Measurements from ENCODE around the gene DBET. TPM values are rescaled to one million over a fixed set of nuclear protein-coding genes. Genes with fewer than 3 reads are reported as not detected.
"Not testable (repeated sequence)": the region's sequence is repeated elsewhere in the genome, so short reads cannot be mapped to it uniquely, and the experiment has no call there.

DBET gene
- total and polyA plus RNA-seq, 2 of the 4 experiments (the other 2 are of a cell fraction) = not detected

GRCh38 chr4:190106191-190106590, 41.9 kb downstream of the DBET start:
- intact Hi-C loops (cut with micrococcal nuclease); DNase-seq; dilution Hi-C loops (cut with HindIII; ENCODE audit: low sequenced_read_pairs, unreplicated experiment); in situ Hi-C loops (cut with MboI; ENCODE audit: low sequenced_read_pairs); H3K4me1 ChIP-seq (ENCODE audit: control insufficient read depth, insufficient read depth, low read length); H3K9me1 ChIP-seq (ENCODE audit: insufficient read depth, low read length); H2AFZ ChIP-seq (replicated peaks; ENCODE audit: low read length, poor library complexity); H3K27ac ChIP-seq (ENCODE audit: insufficient read depth, low read length); H3K56ac ChIP-seq (ENCODE audit: extremely low read depth, insufficient read depth, low read length); ATAC-seq (ENCODE audit: low read depth); H2AK9ac ChIP-seq (replicated peaks; ENCODE audit: low read depth, low read length, poor library complexity); H4K5ac ChIP-seq (ENCODE audit: low read depth, low read length); H3K14ac ChIP-seq (replicated peaks; ENCODE audit: low read depth, low read length); H3K4me2 ChIP-seq (ENCODE audit: low read depth, low read length); H3K9ac ChIP-seq (ENCODE audit: low read depth, low read length); H3K23ac ChIP-seq (ENCODE audit: low read depth, low read length); H2BK20ac ChIP-seq (ENCODE audit: low read depth, low read length); H3K18ac ChIP-seq (ENCODE audit: low read depth, low read length); H3K4me3 ChIP-seq (ENCODE audit: insufficient read depth, low read depth, low read length); H4K20me1 ChIP-seq (ENCODE audit: insufficient read depth, low read length); H4K91ac ChIP-seq (ENCODE audit: insufficient read depth, low read depth, low read length); H3K27me3 ChIP-seq (ENCODE audit: control insufficient read depth, insufficient read depth, low read length); H3K4ac ChIP-seq (ENCODE audit: low read depth, low read length); H2BK120ac ChIP-seq (ENCODE audit: low read depth, low read length); H2BK5ac ChIP-seq (ENCODE audit: low read depth, low read length, poor library complexity, severe bottlenecking); BruUV-seq (replicated peaks); H2AK5ac ChIP-seq (ENCODE audit: low read depth, low read length); CTCF ChIA-PET; H3K36me3 ChIP-seq (ENCODE audit: control insufficient read depth, insufficient read depth, low read length); POLR2A ChIA-PET (ENCODE audit: unreplicated experiment); H2BK15ac ChIP-seq (ENCODE audit: low read depth, low read length); H3K79me1 ChIP-seq (ENCODE audit: low read depth in 1 of 2, low read length in 2 of 2); H4K8ac ChIP-seq (ENCODE audit: low read depth in 2 of 2, low read length in 2 of 2): not testable (repeated sequence)
- peaks cover 25% of the 10 kb centered on the region for H3K9me3 ChIP-seq (ENCODE audit: control insufficient read depth, insufficient read depth, low read length)
- no CpG with 5 or more reads among the region's 3 CpGs for WGBS, 2 experiments (ENCODE audit: extremely low coverage in 2 of 2, insufficient read length in 1 of 2)

GRCh38 chr4:190106611-190107480, 42.5 kb downstream of the DBET start:
- H2BK15ac ChIP-seq (ENCODE audit: low read depth, low read length); H3K18ac ChIP-seq (ENCODE audit: low read depth, low read length); H4K20me1 ChIP-seq (ENCODE audit: insufficient read depth, low read length); H3K36me3 ChIP-seq (ENCODE audit: control insufficient read depth, insufficient read depth, low read length); H4K8ac ChIP-seq (ENCODE audit: low read depth in 2 of 2, low read length in 2 of 2); H3K4me3 ChIP-seq (ENCODE audit: insufficient read depth, low read depth, low read length); H2AK9ac ChIP-seq (replicated peaks; ENCODE audit: low read depth, low read length, poor library complexity); H3K4me2 ChIP-seq (ENCODE audit: low read depth, low read length); H4K91ac ChIP-seq (ENCODE audit: insufficient read depth, low read depth, low read length); DNase-seq; H3K14ac ChIP-seq (replicated peaks; ENCODE audit: low read depth, low read length); BruUV-seq (replicated peaks); H3K79me1 ChIP-seq (ENCODE audit: low read depth in 1 of 2, low read length in 2 of 2); H2AK5ac ChIP-seq (ENCODE audit: low read depth, low read length); H2AFZ ChIP-seq (replicated peaks; ENCODE audit: low read length, poor library complexity); H3K23ac ChIP-seq (ENCODE audit: low read depth, low read length); H3K27me3 ChIP-seq (ENCODE audit: control insufficient read depth, insufficient read depth, low read length); H3K9me1 ChIP-seq (ENCODE audit: insufficient read depth, low read length); H3K56ac ChIP-seq (ENCODE audit: extremely low read depth, insufficient read depth, low read length); H2BK120ac ChIP-seq (ENCODE audit: low read depth, low read length); in situ Hi-C loops (cut with MboI; ENCODE audit: low sequenced_read_pairs); POLR2A ChIA-PET (ENCODE audit: unreplicated experiment); CTCF ChIA-PET; H3K4ac ChIP-seq (ENCODE audit: low read depth, low read length); H3K27ac ChIP-seq (ENCODE audit: insufficient read depth, low read length); intact Hi-C loops (cut with micrococcal nuclease); ATAC-seq (ENCODE audit: low read depth); H2BK20ac ChIP-seq (ENCODE audit: low read depth, low read length); H4K5ac ChIP-seq (ENCODE audit: low read depth, low read length); H3K4me1 ChIP-seq (ENCODE audit: control insufficient read depth, insufficient read depth, low read length); dilution Hi-C loops (cut with HindIII; ENCODE audit: low sequenced_read_pairs, unreplicated experiment); H3K9ac ChIP-seq (ENCODE audit: low read depth, low read length); H2BK5ac ChIP-seq (ENCODE audit: low read depth, low read length, poor library complexity, severe bottlenecking): not testable (repeated sequence)
- H3K9me3 ChIP-seq (ENCODE audit: control insufficient read depth, insufficient read depth, low read length) = peaks cover 30% of the 10 kb centered on the region
- WGBS, 2 experiments (ENCODE audit: extremely low coverage in 2 of 2, insufficient read length in 1 of 2) = 0% methylated on average over 1 of the region's 7 CpGs; no CpG with 5 or more reads in 1 of the 2 experiments
